ENCODE results near the gene PHYHD1. TPM values are rescaled to one million over a fixed set of nuclear protein-coding genes. Genes with fewer than 3 reads are reported as not detected.

Gene PHYHD1
- total and polyA plus RNA-seq, 7 experiments from 2014 or later = 1.1 to 5.1 (median 3.1) TPM

GRCh38 chr9:128908372-128908771 is 12.4 kb upstream of the PHYHD1 start:
- Histone ChIP-seq H3K4me3 (ENCODE audit: low read length) (no peak overlapping the region), H3K36me3 (ENCODE audit: control insufficient read depth in 2 of 3, insufficient read depth in 3 of 3, low read length in 3 of 3) (peaks cover 10 to 48% (median 19%) of the 10 kb centered on the region in 3 experiments), H3K4me1 (ENCODE audit: control insufficient read depth in 2 of 2, insufficient read depth in 2 of 2, low read length in 2 of 2) (peaks cover 12 to 36% of the 10 kb centered on the region in 2 donors), H3K27me3 (ENCODE audit: control insufficient read depth in 2 of 2, insufficient read depth in 2 of 2, low read length in 2 of 2) (no peaks in the 10 kb centered on the region), H3K27ac (ENCODE audit: low read depth, low read length) (no peak overlapping the region), H3K9me3 (ENCODE audit: control insufficient read depth in 2 of 3, low read length in 3 of 3) (no peaks in the 10 kb centered on the region)
- Mint-ChIP-seq H3K9me3 (no peaks in the 10 kb centered on the region), H3K27ac (peak overlapping the region in 4 of 9 donors; percentile 12 to 49 (median 30)), H3K36me3 (peaks cover 15 to 39% (median 21%) of the 10 kb centered on the region in 5 donors), H3K27me3 (no peaks in the 10 kb centered on the region), H3K4me1 (peaks cover 32 to 77% (median 64%) of the 10 kb centered on the region in 7 donors), H3K4me3 (no peak overlapping the region)
- intact Hi-C loops (cut with micrococcal nuclease) = no loop called here
- ChIA-PET POLR2A (interaction anchor here (1.0 to 1.5 kb wide), 2 partner anchors 8 to 19 kb away, joined by 3 to 4 read pairs; no protein-coding TSS in a partner anchor), CTCF (interaction anchor here (0.6 to 2.0 kb wide), 3 partner anchors 26 to 114 kb away, joined by 3 to 12 read pairs (median 5); partner anchors contain the start of genes KYAT1 and LRRC8A)
- no peak for ATAC-seq
- no peak for DNase-seq

- H3K4me3 Mint-ChIP-seq = peak overlapping the region in 1 of 10 donors; percentile 63
- Histone ChIP-seq H3K27ac (ENCODE audit: low read depth, low read length) (no peak overlapping the region), H3K36me3 (ENCODE audit: control insufficient read depth in 2 of 3, insufficient read depth in 3 of 3, low read length in 3 of 3) (peaks cover 10 to 50% (median 20%) of the 10 kb centered on the region in 3 experiments), H3K27me3 (ENCODE audit: control insufficient read depth in 2 of 2, insufficient read depth in 2 of 2, low read length in 2 of 2) (no peaks in the 10 kb centered on the region), H3K4me3 (ENCODE audit: low read length) (no peak overlapping the region), H3K9me3 (ENCODE audit: control insufficient read depth in 2 of 3, low read length in 3 of 3) (no peaks in the 10 kb centered on the region), H3K4me1 (ENCODE audit: control insufficient read depth in 2 of 2, insufficient read depth in 2 of 2, low read length in 2 of 2) (peaks cover 5 to 42% of the 10 kb centered on the region in 2 donors)
- H3K9me3 Mint-ChIP-seq = no peaks in the 10 kb centered on the region
- peaks cover 32 to 79% (median 59%) of the 10 kb centered on the region in 7 donors for H3K4me1 Mint-ChIP-seq
- no peaks in the 10 kb centered on the region for H3K27me3 Mint-ChIP-seq
- H3K27ac Mint-ChIP-seq = peak overlapping the region in 5 of 9 donors; percentile 41 to 67 (median 43)
- ATAC-seq = no peak
- CTCF ChIA-PET = interaction anchor here (2.0 kb wide), 1 partner anchor 46 kb away, joined by 12 read pairs; no protein-coding TSS in a partner anchor
- intact Hi-C loops (cut with micrococcal nuclease) = no loop called here
- POLR2A ChIA-PET = interaction anchor here (1.5 kb wide), 1 partner anchor 10 kb away, joined by 4 read pairs; no protein-coding TSS in a partner anchor
- DNase-seq = no peak
- H3K36me3 Mint-ChIP-seq = peaks cover 15 to 39% (median 21%) of the 10 kb centered on the region in 5 donors
Measured at GRCh38 chr9:128909859-128910258, 10.9 kb upstream of the PHYHD1 start.

- Mint-ChIP-seq H3K36me3 (peaks cover 15 to 37% (median 21%) of the 10 kb centered on the region in 5 donors), H3K4me1 (peaks cover 32 to 71% (median 51%) of the 10 kb centered on the region in 7 donors), H3K27me3 (no peaks in the 10 kb centered on the region), H3K27ac (peak overlapping the region in 6 of 9 donors; percentile 69 to 84 (median 82)), H3K4me3 (peak overlapping the region in 6 of 10 donors; percentile 12 to 80 (median 32)), H3K9me3 (no peaks in the 10 kb centered on the region)
- Histone ChIP-seq H3K4me3 (ENCODE audit: low read length) (no peak overlapping the region), H3K27ac (ENCODE audit: low read depth, low read length) (peak overlapping the region; percentile 10), H3K27me3 (ENCODE audit: control insufficient read depth in 2 of 2, insufficient read depth in 2 of 2, low read length in 2 of 2) (no peaks in the 10 kb centered on the region), H3K36me3 (ENCODE audit: control insufficient read depth in 2 of 3, insufficient read depth in 3 of 3, low read length in 3 of 3) (peaks cover 10 to 54% (median 23%) of the 10 kb centered on the region in 3 experiments), H3K9me3 (ENCODE audit: control insufficient read depth in 2 of 3, low read length in 3 of 3) (no peaks in the 10 kb centered on the region), H3K4me1 (ENCODE audit: control insufficient read depth in 2 of 2, insufficient read depth in 2 of 2, low read length in 2 of 2) (peaks cover 5 to 42% of the 10 kb centered on the region in 2 donors)
- DNase-seq = no peak
- ChIA-PET CTCF (interaction anchor here (1.0 kb wide), 1 partner anchor 17 kb away, joined by 3 read pairs; no protein-coding TSS in a partner anchor), POLR2A (no interaction called here)
- intact Hi-C loops (cut with micrococcal nuclease) = no loop called here
- no peak for ATAC-seq
Measured at GRCh38 chr9:128910906-128911305, 9.9 kb upstream of the PHYHD1 start.

GRCh38 chr9:128911529-128912035 is 9.2 kb upstream of the PHYHD1 start:
- peaks cover 15 to 38% (median 24%) of the 10 kb centered on the region in 5 donors for H3K36me3 Mint-ChIP-seq
- no peaks in the 10 kb centered on the region for H3K27me3 Mint-ChIP-seq
- H3K27ac Mint-ChIP-seq = peak overlapping the region in 8 of 9 donors; percentile 38 to 85 (median 78)
- H3K4me1 Mint-ChIP-seq = peaks cover 32 to 67% (median 48%) of the 10 kb centered on the region in 7 donors
- ChIA-PET CTCF (interaction anchor here (1.0 kb wide), 1 partner anchor 17 kb away, joined by 3 read pairs; no protein-coding TSS in a partner anchor), POLR2A (interaction anchor here (2.0 kb wide), 1 partner anchor 9 kb away, joined by 7 read pairs; no protein-coding TSS in a partner anchor)
- peaks cover 10 to 60% (median 29%) of the 10 kb centered on the region in 3 experiments for H3K36me3 ChIP-seq (ENCODE audit: control insufficient read depth in 2 of 3, insufficient read depth in 3 of 3, low read length in 3 of 3)
- H3K9me3 Mint-ChIP-seq = no peaks in the 10 kb centered on the region
- H3K4me3 Mint-ChIP-seq = peak overlapping the region in 5 of 10 donors; percentile 12 to 80 (median 25)
- no peak overlapping the region for H3K4me3 ChIP-seq (ENCODE audit: low read length)
- no peaks in the 10 kb centered on the region for H3K27me3 ChIP-seq (ENCODE audit: control insufficient read depth in 2 of 2, insufficient read depth in 2 of 2, low read length in 2 of 2)
- no peaks in the 10 kb centered on the region for H3K9me3 ChIP-seq (ENCODE audit: control insufficient read depth in 2 of 3, low read length in 3 of 3)
- H3K27ac ChIP-seq (ENCODE audit: low read depth, low read length) = peak overlapping the region; percentile 10
- ATAC-seq (no peak), DNase-seq (no peak)
- peaks cover 5 to 42% of the 10 kb centered on the region in 2 donors for H3K4me1 ChIP-seq (ENCODE audit: control insufficient read depth in 2 of 2, insufficient read depth in 2 of 2, low read length in 2 of 2)
- intact Hi-C loops (cut with micrococcal nuclease) = no loop called here

- Histone ChIP-seq H3K9me3 (ENCODE audit: control insufficient read depth in 2 of 3, low read length in 3 of 3) (no peaks in the 10 kb centered on the region), H3K36me3 (ENCODE audit: control insufficient read depth in 2 of 3, insufficient read depth in 3 of 3, low read length in 3 of 3) (peaks cover 10 to 61% (median 29%) of the 10 kb centered on the region in 3 experiments), H3K27ac (ENCODE audit: low read depth, low read length) (peak overlapping the region; percentile 10), H3K4me1 (ENCODE audit: control insufficient read depth in 2 of 2, insufficient read depth in 2 of 2, low read length in 2 of 2) (peaks cover 5 to 42% of the 10 kb centered on the region in 2 donors), H3K27me3 (ENCODE audit: control insufficient read depth in 2 of 2, insufficient read depth in 2 of 2, low read length in 2 of 2) (no peaks in the 10 kb centered on the region), H3K4me3 (ENCODE audit: low read length) (no peak overlapping the region)
- ChIA-PET POLR2A (interaction anchor here (2.0 kb wide), 1 partner anchor 10 kb away, joined by 7 read pairs; no protein-coding TSS in a partner anchor), CTCF (no interaction called here)
- ATAC-seq = no peak
- peak overlapping the region; percentile 3 to 80 (median 28) for H3K4me3 Mint-ChIP-seq
- H3K9me3 Mint-ChIP-seq = no peaks in the 10 kb centered on the region
- H3K27ac Mint-ChIP-seq = peak overlapping the region; percentile 71 to 92 (median 82)
- H3K36me3 Mint-ChIP-seq = peaks cover 13 to 40% (median 23%) of the 10 kb centered on the region in 5 donors
- DNase-seq = peak in 1 of 9 donors; percentile 50
- intact Hi-C loops (cut with micrococcal nuclease) = no loop called here
- H3K27me3 Mint-ChIP-seq = no peaks in the 10 kb centered on the region
- H3K4me1 Mint-ChIP-seq = peaks cover 32 to 60% (median 45%) of the 10 kb centered on the region in 7 donors
Measured at GRCh38 chr9:128912270-128912853, 8.4 kb upstream of the PHYHD1 start.

GRCh38 chr9:128913048-128913900 is 7.5 kb upstream of the PHYHD1 start:
- peaks cover 30 to 58% (median 48%) of the 10 kb centered on the region in 7 donors for H3K4me1 Mint-ChIP-seq
- H3K9me3 Mint-ChIP-seq = no peaks in the 10 kb centered on the region
- H3K27ac Mint-ChIP-seq = peak overlapping the region; percentile 57 to 92 (median 82)
- Histone ChIP-seq H3K27ac (ENCODE audit: low read depth, low read length) (peak overlapping the region; percentile 12), H3K36me3 (ENCODE audit: control insufficient read depth in 2 of 3, insufficient read depth in 3 of 3, low read length in 3 of 3) (peaks cover 2 to 61% (median 26%) of the 10 kb centered on the region in 3 experiments), H3K9me3 (ENCODE audit: control insufficient read depth in 2 of 3, low read length in 3 of 3) (no peaks in the 10 kb centered on the region), H3K4me3 (ENCODE audit: low read length) (no peak overlapping the region), H3K27me3 (ENCODE audit: control insufficient read depth in 2 of 2, insufficient read depth in 2 of 2, low read length in 2 of 2) (no peaks in the 10 kb centered on the region), H3K4me1 (ENCODE audit: control insufficient read depth in 2 of 2, insufficient read depth in 2 of 2, low read length in 2 of 2) (peaks cover 1 to 42% of the 10 kb centered on the region in 2 donors)
- ChIA-PET CTCF (no interaction called here), POLR2A (interaction anchor here (2.0 kb wide), 1 partner anchor 11 kb away, joined by 7 read pairs; no protein-coding TSS in a partner anchor)
- intact Hi-C loops (cut with micrococcal nuclease) = no loop called here
- no peak for DNase-seq
- peaks cover 10 to 35% (median 21%) of the 10 kb centered on the region in 5 donors for H3K36me3 Mint-ChIP-seq
- no peak for ATAC-seq
- H3K27me3 Mint-ChIP-seq = no peaks in the 10 kb centered on the region
- H3K4me3 Mint-ChIP-seq = peak overlapping the region in 8 of 10 donors; percentile 8 to 80 (median 33)
